ENCODE results near the gene STAM2. TPM values are rescaled to one million over a fixed set of nuclear protein-coding genes. Genes with fewer than 3 reads are reported as not detected.
"Not testable (repeated sequence)": the region's sequence is repeated elsewhere in the genome, so short reads cannot be mapped to it uniquely, and the experiment has no call there.

The STAM2 gene
- total and polyA plus RNA-seq, 2 donors: 13.6 to 91.6 TPM

DNA sequence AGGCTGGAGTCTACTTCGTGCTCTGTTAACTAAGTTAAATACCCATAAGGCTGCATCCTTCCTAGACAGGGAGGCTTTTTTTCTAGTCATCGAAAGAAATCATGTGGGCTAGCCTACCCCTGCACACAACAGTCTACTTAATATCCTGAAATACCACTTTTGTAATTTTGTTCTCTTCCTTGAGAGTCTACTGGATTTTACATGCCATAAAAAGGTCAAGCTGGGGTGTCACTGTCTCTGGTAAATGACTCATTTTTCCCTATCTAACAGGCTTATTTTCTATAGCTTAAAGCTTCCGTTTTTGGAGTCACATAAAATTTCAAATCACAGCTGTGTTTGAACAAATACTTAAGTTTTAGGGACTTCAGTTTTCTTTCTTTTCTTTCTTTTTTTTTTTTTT lies 10.7 kb upstream of the STAM2 start:
- Histone ChIP-seq H3K4me3 (ENCODE audit: low read depth, low read length) (no peak overlapping the region), H3K27ac (ENCODE audit: low read depth) (no peak overlapping the region), H3K4me1 (ENCODE audit: insufficient read depth) (no peaks in the 10 kb centered on the region), H3K36me3 (ENCODE audit: insufficient read depth) (no peaks in the 10 kb centered on the region)
- WGBS: 68% methylated on average over 3 of the region's 3 CpGs
- no peak for DNase-seq (ENCODE audit: extremely low spot score)

DNA sequence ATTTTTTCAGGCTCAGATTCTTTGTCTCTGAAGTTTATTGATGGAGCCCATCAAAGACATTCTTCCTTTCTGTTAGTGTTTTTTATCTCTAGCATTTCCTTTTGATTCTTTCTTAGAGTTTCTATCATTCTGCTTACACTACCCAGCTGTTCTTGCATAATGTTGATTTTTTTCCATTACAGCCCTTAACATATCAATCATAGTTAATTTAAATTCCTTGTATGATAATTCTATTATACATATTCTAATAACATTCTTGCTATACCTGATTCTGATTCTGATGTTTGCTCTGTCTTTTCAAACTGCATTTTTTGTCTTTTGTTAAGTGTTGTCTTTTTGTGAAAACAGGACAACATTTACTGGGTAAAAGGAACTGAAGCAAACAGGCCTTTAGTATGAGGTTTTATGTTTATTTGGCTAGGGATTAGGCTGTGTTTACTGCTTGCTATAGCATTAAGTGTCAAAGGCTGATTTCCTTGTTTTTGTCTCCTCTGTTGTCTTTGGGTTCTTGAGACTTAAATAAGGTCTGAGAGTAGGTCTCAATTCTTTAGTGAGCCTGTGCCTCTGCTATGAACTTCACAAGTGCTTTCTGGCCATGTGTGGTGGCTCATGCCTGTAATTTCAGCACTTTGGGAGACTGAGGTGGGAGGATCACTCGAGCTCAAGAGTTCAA lies 8.0 kb upstream of the STAM2 start:
- H3K4me1 ChIP-seq (ENCODE audit: insufficient read depth): no peaks in the 10 kb centered on the region
- H3K4me3 ChIP-seq (ENCODE audit: low read depth, low read length): no peak overlapping the region
- no peak overlapping the region for H3K27ac ChIP-seq (ENCODE audit: low read depth)
- WGBS: 0% methylated on average over 1 of the region's 1 CpG
- DNase-seq (ENCODE audit: extremely low spot score): no peak
- no peaks in the 10 kb centered on the region for H3K36me3 ChIP-seq (ENCODE audit: insufficient read depth)

DNA sequence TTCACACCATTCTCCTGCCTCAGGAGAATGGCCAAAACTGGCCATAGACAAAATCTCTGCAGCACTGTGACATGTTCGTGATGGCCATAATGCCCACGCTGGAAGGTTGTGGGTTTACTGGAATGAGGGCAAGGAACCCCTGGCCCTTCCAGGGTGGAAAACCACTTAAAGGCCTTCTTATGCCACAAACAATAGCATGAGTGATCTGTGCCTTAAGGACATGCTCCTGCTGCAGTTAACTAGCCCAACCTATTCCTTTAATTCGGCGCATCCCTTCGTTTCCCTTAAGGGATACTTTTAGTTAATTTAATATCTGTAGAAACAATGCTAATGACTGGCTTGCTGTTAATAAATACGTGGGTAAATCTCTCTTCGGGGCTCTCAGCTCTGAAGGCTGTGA lies 2.1 kb upstream of the STAM2 start:
- not testable (repeated sequence) for DNase-seq (ENCODE audit: extremely low spot score); H3K36me3 ChIP-seq (ENCODE audit: insufficient read depth); H3K4me3 ChIP-seq (ENCODE audit: low read depth, low read length); H3K27ac ChIP-seq (ENCODE audit: low read depth); H3K4me1 ChIP-seq (ENCODE audit: insufficient read depth)
- WGBS: over 99% methylated on average over 5 of the region's 7 CpGs

DNA sequence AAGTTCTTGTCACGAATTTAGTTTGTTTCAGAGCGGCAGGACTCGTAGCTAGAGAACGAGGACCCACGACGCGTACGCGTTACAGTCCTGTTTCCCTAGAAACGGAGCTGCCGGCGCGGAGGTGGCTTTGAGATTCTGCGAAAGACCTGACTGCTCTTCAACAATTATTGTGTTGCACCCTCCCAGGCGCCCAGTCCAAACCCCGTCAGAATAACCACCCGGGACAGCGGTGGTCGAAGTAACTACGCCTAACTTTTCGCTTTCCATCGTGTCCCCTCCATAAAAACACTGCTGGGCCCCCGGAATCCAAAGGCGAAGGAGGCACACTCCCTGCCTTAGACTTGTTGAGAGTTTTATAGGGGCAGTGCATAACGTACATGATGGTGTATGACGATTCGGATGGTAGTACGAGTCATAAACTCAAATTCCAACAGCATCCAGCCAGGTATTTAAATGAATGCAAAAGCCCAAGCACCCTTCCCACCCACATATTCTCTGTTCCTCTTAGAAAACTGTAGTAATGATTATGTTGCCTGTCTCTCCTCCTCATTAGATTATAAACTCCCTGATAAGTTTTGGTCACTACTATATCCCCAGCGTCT lies 651 bp upstream of the STAM2 start:
- Histone ChIP-seq H3K4me3 (ENCODE audit: low read depth, low read length) (peak overlapping the region; percentile 68), H3K36me3 (ENCODE audit: insufficient read depth) (no peaks in the 10 kb centered on the region), H3K27ac (ENCODE audit: low read depth) (peak overlapping the region; percentile 89), H3K4me1 (ENCODE audit: insufficient read depth) (no peaks in the 10 kb centered on the region)
- no peak for DNase-seq (ENCODE audit: extremely low spot score)
- WGBS: 2% methylated on average over 29 of the region's 29 CpGs

DNA sequence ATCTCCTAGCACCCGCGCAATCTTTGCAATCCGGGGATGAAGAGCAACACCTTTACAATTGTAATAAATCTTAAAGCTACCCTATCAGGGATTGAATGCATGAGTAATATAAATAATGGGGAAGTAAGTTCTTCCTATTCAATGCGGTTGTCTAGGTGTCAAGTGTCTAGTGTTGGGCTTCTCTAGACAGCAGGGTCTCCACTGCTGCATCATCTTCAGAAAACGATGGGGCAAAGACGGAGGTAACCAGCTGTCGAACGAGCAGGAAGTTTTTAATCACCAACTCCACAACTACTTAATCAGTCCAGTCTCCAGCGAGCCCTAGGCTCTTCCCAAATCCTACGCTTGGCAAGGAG lies 573 bp downstream of the STAM2 start:
- Histone ChIP-seq H3K36me3 (ENCODE audit: insufficient read depth) (no peaks in the 10 kb centered on the region), H3K27ac (ENCODE audit: low read depth) (peak overlapping the region; percentile 98), H3K4me3 (ENCODE audit: low read depth, low read length) (peak overlapping the region; percentile 68), H3K4me1 (ENCODE audit: insufficient read depth) (no peaks in the 10 kb centered on the region)
- DNase-seq (ENCODE audit: extremely low spot score): no peak
- 1% methylated on average over 10 of the region's 10 CpGs for WGBS

DNA sequence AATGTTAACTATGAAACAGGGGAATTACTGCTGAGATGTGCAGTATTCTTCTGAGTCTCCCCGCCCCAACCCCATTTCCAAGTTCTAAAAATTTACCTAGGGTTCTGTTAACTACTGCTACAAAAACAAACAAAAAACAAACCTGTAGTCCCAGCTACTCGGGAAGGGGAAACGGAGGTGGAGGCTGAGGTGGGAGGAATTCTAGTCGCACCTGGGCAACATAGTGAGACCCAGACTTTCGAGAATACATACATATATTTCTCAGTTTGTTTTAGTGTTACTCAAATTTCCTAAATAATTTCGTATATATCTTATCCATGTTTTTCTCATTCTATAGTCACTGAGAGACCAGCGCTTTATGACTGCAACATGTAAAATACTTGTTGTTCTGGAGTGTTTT lies 989 bp downstream of the STAM2 start:
- no peak for DNase-seq (ENCODE audit: extremely low spot score)
- Histone ChIP-seq H3K4me3 (ENCODE audit: low read depth, low read length) (peak overlapping the region; percentile 68), H3K4me1 (ENCODE audit: insufficient read depth) (no peaks in the 10 kb centered on the region), H3K36me3 (ENCODE audit: insufficient read depth) (no peaks in the 10 kb centered on the region), H3K27ac (ENCODE audit: low read depth) (no peak overlapping the region)
- WGBS: 34% methylated on average over 7 of the region's 7 CpGs

DNA sequence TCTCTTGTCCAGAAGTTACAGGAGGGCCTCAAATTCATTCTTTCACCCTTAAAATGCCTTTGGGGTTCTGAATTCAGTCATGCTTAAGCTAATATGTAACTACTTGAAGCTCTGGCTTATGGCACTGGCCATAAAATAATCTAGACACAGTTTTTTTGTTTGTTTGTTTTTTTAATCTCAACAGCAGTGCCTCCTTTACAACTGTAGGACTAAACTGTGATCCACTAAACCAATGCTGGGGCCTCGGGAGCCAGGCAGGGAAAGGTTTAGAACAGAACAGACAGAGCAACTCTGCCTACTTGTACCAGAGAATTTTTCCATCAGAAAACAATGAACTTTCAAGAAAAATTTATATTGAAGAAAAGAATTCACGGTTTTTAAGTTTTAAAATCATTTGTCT lies 1.7 kb downstream of the STAM2 start:
- Histone ChIP-seq H3K4me3 (ENCODE audit: low read depth, low read length) (no peak overlapping the region), H3K27ac (ENCODE audit: low read depth) (no peak overlapping the region), H3K36me3 (ENCODE audit: insufficient read depth) (no peaks in the 10 kb centered on the region), H3K4me1 (ENCODE audit: insufficient read depth) (no peaks in the 10 kb centered on the region)
- no peak for DNase-seq (ENCODE audit: extremely low spot score)
- WGBS: 77% methylated on average over 2 of the region's 2 CpGs

DNA sequence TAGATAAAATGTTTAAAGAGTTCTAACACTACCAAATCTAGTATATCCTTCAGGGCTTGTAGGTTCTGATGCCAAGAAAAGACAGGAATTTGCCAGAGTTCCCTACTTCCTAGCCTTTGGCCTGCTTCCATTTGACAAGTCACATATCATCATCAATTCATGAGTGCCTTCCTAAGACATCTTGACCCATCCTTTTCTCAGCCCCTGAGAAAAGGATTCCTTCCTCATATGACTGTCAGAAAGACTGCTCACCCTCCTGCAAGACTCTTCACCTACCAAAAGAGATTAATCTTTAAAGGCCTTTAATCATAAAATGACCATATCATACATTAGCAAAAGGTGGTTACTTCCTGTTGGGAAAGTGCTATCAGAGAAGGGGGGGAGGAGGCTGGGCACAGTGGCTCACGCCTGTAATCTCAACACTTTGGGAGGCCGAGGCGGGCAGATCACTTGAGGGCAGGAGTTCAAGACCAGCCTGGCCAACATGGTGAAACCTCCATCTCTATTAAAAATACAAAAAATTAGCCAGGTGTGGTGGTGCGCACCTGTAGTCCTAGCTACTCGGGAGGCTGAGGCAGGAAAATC lies 3.3 kb downstream of the STAM2 start:
- not testable (repeated sequence) for H3K4me3 ChIP-seq (ENCODE audit: low read depth, low read length); H3K27ac ChIP-seq (ENCODE audit: low read depth); H3K36me3 ChIP-seq (ENCODE audit: insufficient read depth); DNase-seq (ENCODE audit: extremely low spot score); H3K4me1 ChIP-seq (ENCODE audit: insufficient read depth)
- 90% methylated on average over 5 of the region's 5 CpGs for WGBS

DNA sequence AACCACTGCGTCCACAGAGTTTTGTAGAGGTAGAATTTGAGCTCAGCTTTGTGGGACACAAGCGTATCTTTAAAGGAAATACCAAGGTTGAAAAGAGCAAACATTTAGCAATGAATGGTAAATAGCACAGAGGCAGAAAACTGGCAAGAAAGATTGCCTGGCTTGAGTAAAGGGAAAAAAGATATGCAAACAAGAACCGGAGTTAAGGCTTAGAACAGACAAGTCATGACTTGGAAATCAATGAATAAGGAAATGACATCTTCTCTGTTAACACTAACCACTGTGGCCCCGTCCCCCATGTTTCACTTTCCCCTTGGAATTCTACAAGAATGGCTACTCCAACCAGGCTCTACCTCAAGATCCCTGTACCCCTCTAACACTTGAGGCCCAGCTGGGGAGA lies 3.8 kb downstream of the STAM2 start:
- peak; percentile 53 for DNase-seq (ENCODE audit: extremely low spot score)
- 24% methylated on average over 4 of the region's 4 CpGs for WGBS
- Histone ChIP-seq H3K4me3 (ENCODE audit: low read depth, low read length) (no peak overlapping the region), H3K4me1 (ENCODE audit: insufficient read depth) (no peaks in the 10 kb centered on the region), H3K27ac (ENCODE audit: low read depth) (peak overlapping the region; percentile 10), H3K36me3 (ENCODE audit: insufficient read depth) (no peaks in the 10 kb centered on the region)

DNA sequence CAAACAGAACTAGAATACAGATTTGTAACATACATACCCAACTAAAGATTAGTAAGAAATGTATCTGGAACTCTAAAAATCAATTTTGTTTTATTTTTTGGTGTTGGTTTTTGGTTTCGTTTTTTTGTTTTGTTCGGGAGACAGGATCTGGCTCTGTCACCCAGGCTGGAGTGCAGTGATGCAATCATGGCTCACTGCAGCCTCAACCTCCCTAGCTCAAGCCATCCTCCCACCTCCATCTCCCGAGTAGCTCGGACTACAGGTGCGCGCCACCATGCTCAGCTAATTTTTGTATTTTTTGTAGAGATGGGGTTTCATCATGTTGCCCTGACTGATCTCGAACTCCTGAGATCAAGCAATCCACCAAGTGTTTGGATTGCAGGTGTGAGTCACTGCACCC lies 6.4 kb downstream of the STAM2 start:
- not testable (repeated sequence) for H3K27ac ChIP-seq (ENCODE audit: low read depth); H3K4me1 ChIP-seq (ENCODE audit: insufficient read depth); DNase-seq (ENCODE audit: extremely low spot score); H3K4me3 ChIP-seq (ENCODE audit: low read depth, low read length); H3K36me3 ChIP-seq (ENCODE audit: insufficient read depth)
- WGBS: 90% methylated on average over 7 of the region's 7 CpGs

DNA sequence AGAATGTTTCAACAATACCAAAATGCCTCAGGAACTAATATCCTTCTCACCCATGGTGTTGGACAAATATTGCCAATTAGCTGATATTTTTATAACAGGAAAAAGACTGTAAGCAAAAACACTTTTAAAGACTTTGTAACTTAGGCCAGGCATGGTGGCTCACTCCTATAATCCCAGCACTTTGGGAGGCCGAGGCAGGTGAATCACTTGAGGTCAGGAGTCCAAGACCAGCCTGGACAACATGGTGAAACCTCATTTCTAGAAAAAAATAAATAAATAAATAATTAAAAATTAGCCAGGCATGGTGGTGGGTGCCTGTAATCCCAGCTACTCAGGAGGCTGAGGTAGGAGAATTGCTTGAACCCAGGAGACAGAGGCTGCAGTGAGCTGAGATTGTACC lies 8.1 kb downstream of the STAM2 start:
- DNase-seq (ENCODE audit: extremely low spot score); H3K36me3 ChIP-seq (ENCODE audit: insufficient read depth); H3K4me3 ChIP-seq (ENCODE audit: low read depth, low read length); H3K27ac ChIP-seq (ENCODE audit: low read depth); H3K4me1 ChIP-seq (ENCODE audit: insufficient read depth): not testable (repeated sequence)
- 94% methylated on average over 1 of the region's 1 CpG for WGBS

DNA sequence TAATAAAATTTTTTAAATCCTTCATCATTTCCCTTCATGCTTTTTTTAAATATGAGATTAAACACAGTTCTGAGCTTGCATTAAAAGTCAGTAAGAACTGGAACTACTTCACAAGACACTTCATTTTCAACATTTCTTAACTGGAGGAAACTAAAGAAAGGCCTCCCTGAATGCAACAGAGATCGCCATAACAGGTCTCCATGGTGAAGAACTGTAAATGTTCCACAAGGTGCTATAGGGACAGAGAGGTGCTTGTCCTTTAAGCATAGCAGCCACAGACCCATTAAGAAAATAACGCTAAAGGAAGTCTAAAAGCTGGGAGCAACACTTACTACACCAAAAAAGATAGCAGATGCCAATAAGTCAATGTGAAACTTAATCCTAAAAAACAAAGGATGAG lies 8.5 kb downstream of the STAM2 start:
- no peak overlapping the region for H3K4me3 ChIP-seq (ENCODE audit: low read depth, low read length)
- DNase-seq (ENCODE audit: extremely low spot score): no peak
- 57% methylated on average over 2 of the region's 2 CpGs for WGBS

DNA sequence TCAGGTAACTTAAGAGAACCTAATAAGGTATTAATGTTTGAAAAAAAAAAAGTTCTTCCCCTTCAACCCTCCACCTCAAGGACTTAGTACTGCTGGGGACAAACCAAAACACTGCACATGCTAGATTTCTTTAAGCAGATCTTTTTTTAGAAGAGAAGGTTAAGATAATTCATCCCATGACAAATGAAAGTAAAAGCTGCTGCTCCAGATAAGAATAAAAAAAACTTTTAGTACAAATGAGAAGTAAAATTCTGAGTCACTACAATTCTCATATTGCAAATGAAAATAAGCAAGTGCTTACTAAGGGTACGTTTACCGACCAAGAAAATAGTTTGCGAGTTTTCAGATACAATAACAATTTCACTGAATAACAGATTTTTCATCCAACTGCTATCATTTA lies 8.9 kb downstream of the STAM2 start:
- Histone ChIP-seq H3K36me3 (ENCODE audit: insufficient read depth) (no peaks in the 10 kb centered on the region), H3K4me1 (ENCODE audit: insufficient read depth) (peaks cover 2% of the 10 kb centered on the region), H3K4me3 (ENCODE audit: low read depth, low read length) (no peak overlapping the region), H3K27ac (ENCODE audit: low read depth) (no peak overlapping the region)
- 14% methylated on average over 3 of the region's 3 CpGs for WGBS
- DNase-seq (ENCODE audit: extremely low spot score): no peak

More for the DNA sequence above, 8.5 kb downstream of the STAM2 start:
- Histone ChIP-seq H3K27ac (ENCODE audit: low read depth) (no peak overlapping the region), H3K4me1 (ENCODE audit: insufficient read depth) (peaks cover 2% of the 10 kb centered on the region), H3K36me3 (ENCODE audit: insufficient read depth) (no peaks in the 10 kb centered on the region)

DNA sequence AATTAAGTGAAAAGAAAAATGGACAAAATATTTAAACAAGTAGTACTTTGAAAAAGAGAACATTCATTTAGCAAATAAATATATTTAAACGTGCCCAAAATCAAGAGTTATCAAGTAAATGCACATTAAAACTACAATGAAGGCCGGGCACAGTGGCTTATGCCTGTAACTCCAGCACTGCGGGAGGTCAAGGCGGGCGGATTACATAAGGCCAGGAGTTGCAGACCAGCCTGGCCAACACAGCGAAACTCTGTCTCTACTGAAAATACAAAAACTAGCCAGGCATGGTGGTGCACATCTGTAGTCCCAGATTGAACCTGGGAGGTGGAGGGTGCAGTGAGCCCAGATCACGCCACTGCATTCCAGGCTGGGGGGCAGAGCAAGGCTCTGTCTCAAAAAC lies 9.8 kb downstream of the STAM2 start:
- Histone ChIP-seq H3K36me3 (ENCODE audit: insufficient read depth) (no peaks in the 10 kb centered on the region), H3K27ac (ENCODE audit: low read depth) (no peak overlapping the region), H3K4me1 (ENCODE audit: insufficient read depth) (peaks cover 2% of the 10 kb centered on the region), H3K4me3 (ENCODE audit: low read depth, low read length) (no peak overlapping the region)
- no peak for DNase-seq (ENCODE audit: extremely low spot score)
- 91% methylated on average over 7 of the region's 7 CpGs for WGBS
